Pulmonary artery endothelial cell (primary cell): ENCODE data around the gene XCL1. TPM values are rescaled to one million over a fixed set of nuclear protein-coding genes. Genes with fewer than 3 reads are reported as not detected.
"Not testable (repeated sequence)": the region's sequence is repeated elsewhere in the genome, so short reads cannot be mapped to it uniquely, and the experiment has no call there.

Experiments used
- DNase-seq: peaks from one replicate; pipeline ENCODE4 v3.0.0-alpha.2; 2011; ENCODE audit warnings: low read depth, low spot score
- total RNA-seq: library from RNA; depleted of rRNA; stranded (reverse); fragments of >200 nt; gene quantifications from 2 replicates; pipeline ENCODE4 v1.2.3, GENCODE V29; 2014

XCL1 gene
- total RNA-seq, 1 donor from 2014 or later, result not detected

- DNase-seq, result no peak
Measured at GRCh38 chr1:168567568-168567967, 8.8 kb upstream of the XCL1 start.

DNA sequence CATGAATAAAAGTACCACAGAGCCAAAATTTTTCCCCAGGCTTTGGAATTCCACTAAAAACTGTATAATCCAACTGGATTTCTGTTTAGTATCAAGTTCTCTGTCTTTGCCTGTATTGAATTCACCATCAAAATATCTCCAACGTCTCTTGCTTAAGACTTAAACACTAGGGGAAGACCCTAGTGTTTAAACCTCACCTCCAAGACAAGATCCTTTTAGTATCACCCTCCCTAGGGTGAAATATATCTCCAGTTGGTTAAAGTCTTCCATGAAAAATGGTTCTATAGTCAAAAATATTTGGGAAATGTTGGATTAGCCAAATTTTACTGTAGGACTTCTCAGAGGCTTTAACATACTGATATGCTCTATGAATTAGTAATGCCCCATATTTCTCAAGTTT is 8.1 kb upstream of the XCL1 start:
- DNase-seq, result no peak

DNA sequence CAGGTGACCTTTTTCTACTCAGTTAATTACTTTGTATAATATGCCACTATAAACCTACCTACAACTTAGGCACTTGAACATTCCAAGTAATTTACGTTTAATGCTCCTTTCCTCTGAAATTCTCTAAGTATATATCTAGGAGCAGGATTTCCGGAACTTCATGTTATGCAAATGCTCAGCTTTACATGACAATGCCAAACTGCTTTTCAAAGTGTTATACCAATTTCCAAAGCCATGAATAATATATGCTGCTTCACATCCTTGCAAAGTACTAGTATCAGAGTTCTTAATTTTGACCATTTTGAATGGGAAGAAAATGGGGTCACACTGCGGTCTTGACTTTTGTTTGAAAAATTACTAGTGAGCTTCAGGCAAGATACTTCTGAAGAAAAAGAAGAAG is 5.8 kb upstream of the XCL1 start:
- DNase-seq, result no peak

DNA sequence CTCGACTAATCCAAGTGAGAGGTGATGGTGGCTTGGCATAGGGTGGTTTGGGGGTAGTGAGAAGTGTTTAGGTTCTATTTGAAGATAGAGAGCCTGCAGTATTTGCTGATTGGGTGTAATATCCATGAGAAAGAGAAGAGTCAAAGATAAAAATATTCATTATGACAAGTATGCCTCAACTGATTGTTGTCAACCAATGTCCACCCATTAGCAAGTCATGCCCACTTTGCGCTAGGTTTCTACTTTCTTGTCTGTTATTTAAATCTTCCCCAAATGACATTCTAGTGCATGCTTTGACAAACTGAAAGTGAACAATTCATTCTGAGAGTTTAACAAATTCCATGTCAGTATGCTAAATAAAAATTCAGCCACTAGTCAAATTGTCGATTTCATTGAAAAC is 3.8 kb upstream of the XCL1 start:
- no peak for DNase-seq

DNA sequence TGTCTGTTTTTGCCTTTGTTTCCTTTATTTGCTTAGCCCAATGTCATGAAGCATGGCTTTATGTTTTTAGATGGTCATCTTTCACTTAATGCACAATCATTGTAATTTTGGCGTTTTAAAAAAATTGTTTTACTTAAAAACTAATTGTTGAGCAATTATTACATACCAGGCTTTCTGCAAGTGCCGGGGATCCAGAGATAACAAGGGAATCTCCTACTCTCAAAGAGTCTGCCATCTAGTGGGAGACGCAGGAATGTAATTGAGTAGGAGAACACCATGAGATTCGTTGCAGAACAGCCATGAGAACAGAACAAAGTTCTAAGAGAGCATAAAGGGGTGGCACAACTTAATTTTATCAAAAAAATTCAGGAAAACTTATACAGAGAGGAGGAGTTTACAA is 2.2 kb upstream of the XCL1 start:
- DNase-seq, result not testable (repeated sequence)

DNA sequence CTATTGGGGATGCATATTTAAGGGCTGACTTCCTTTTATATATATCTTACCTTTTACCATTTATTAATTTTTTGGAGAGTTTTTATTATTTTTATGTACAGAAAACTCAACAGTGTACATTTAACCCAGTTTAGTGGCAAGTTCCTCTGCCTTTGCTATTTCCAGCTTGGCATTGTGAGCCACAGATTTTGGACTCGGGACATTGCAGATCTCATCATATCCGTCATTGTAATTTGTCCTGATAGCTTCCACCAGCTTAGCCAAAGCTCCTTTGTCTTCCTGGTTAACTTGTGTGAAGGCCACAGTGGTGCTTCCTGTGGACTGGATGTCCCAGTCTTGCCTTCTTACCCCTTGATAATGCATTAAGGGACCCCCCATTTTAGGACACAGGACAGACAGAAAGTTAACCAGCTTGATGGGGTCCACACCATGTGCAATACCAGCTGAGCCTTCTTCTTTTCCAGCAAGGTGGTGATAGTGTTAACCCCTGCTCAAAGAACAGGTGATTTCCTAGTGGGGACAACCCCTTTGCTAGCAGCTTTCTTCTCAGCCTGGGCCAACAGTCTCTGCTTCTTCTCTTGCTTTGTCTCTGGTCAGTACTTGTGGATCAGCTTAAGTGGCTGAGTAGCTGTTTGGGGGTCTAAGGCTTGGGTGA is 2.3 kb downstream of the XCL1 start:
- not testable (repeated sequence) for DNase-seq

- not testable (repeated sequence) for DNase-seq
Measured at GRCh38 chr1:168580290-168580689, 3.9 kb downstream of the XCL1 start.

- DNase-seq, result not testable (repeated sequence)
Measured at GRCh38 chr1:168580991-168581390, 4.6 kb downstream of the XCL1 start.

GRCh38 chr1:168581817-168582572 is 5.6 kb downstream of the XCL1 start:
- DNase-seq, result no peak

GRCh38 chr1:168582688-168583336 is 6.4 kb downstream of the XCL1 start:
- no peak for DNase-seq

GRCh38 chr1:168583571-168583970 is 7.2 kb downstream of the XCL1 start:
- no peak for DNase-seq

GRCh38 chr1:168585191-168585590 is 8.8 kb downstream of the XCL1 start:
- no peak for DNase-seq

- DNase-seq, result no peak
Measured at GRCh38 chr1:168585937-168586336, 9.5 kb downstream of the XCL1 start.

- no peak for DNase-seq
Measured at GRCh38 chr1:168589167-168589566, 12.8 kb downstream of the XCL1 start.

GRCh38 chr1:168591066-168591465 is 14.7 kb downstream of the XCL1 start:
- no peak for DNase-seq

- DNase-seq, result no peak
Measured at GRCh38 chr1:168591641-168592250, 15.3 kb downstream of the XCL1 start.

DNA sequence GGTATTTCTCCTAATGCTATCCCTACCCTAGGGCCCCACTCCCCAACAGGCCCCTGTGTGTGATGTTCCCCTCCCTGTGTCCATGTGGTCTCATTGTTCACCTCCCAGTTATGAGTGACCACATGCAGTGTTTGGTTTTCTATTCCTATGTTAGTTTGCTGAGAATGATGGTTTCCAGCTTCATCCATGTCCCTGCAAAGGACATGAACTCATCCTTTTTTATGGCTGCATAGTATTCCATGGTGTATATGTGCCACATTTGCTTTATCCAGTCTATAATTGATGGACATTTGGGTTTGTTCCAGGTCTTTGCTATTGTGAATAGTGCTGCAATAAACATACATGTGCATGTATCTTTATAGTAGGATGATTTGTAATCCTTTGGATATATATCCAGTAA is 19.0 kb downstream of the XCL1 start:
- DNase-seq, result not testable (repeated sequence)

- no peak for DNase-seq
Measured at GRCh38 chr1:168598125-168598524, 21.7 kb downstream of the XCL1 start.

DNA sequence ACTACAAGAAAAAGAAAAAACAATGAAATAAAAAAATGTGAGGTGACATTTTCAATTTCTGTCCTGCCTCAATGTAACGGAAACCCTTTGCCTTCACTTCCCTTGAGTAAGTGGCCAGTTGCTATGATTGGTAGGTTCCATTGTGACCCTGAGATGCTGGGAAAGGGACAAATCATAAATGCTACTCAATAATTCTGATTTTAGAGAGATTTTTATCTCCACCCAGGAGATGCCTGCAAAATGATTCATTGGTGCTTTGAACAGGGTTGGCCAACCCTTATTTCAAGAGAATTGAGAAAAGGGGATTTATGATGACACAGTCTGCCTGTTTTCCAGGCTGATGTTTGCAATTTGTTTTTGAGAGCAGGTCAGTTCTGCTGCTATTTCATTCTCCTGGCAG is 22.5 kb downstream of the XCL1 start:
- no peak for DNase-seq

GRCh38 chr1:168599641-168600040 is 23.2 kb downstream of the XCL1 start:
- DNase-seq, result no peak

GRCh38 chr1:168601051-168601450 is 24.6 kb downstream of the XCL1 start:
- DNase-seq, result no peak

GRCh38 chr1:168603501-168604110 is 27.2 kb downstream of the XCL1 start:
- no peak for DNase-seq
